GM19395 (cell line): Measurements from ENCODE around the gene NCAPG2.

Experiments
- ATAC-seq: cut with Tn5 transposase; IDR thresholded peaks from one replicate; pipeline ENCODE4 v1.9.1; 2021; ENCODE audit warnings: mild to moderate bottlenecking, moderate library complexity; ENCODE audit not compliant: unreplicated experiment

Gene NCAPG2

GRCh38 chr7:158733775-158734494 lies 29.3 kb upstream of the NCAPG2 start:
- ATAC-seq: no peak

GRCh38 chr7:158733220-158733519 lies 28.6 kb upstream of the NCAPG2 start:
- ATAC-seq: no peak

GRCh38 chr7:158732494-158733219 lies 28.1 kb upstream of the NCAPG2 start:
- no peak for ATAC-seq

- no peak for ATAC-seq
Observed at GRCh38 chr7:158731761-158732160, 27.2 kb upstream of the NCAPG2 start.

GRCh38 chr7:158730383-158731346 lies 26.1 kb upstream of the NCAPG2 start:
- ATAC-seq: no peak

GRCh38 chr7:158729646-158730382 lies 25.2 kb upstream of the NCAPG2 start:
- ATAC-seq: no peak

- ATAC-seq: no peak
Observed at GRCh38 chr7:158728911-158729645, 24.5 kb upstream of the NCAPG2 start.

GRCh38 chr7:158727690-158728089 lies 23.1 kb upstream of the NCAPG2 start:
- no peak for ATAC-seq

GRCh38 chr7:158726277-158726807 lies 21.7 kb upstream of the NCAPG2 start:
- ATAC-seq: no peak

- no peak for ATAC-seq
Observed at GRCh38 chr7:158725506-158725800, 20.8 kb upstream of the NCAPG2 start.

GRCh38 chr7:158724658-158725505 lies 20.3 kb upstream of the NCAPG2 start:
- ATAC-seq: no peak

- ATAC-seq: no peak
Observed at GRCh38 chr7:158723714-158724385, 19.2 kb upstream of the NCAPG2 start.

GRCh38 chr7:158723266-158723665 lies 18.7 kb upstream of the NCAPG2 start:
- ATAC-seq: no peak

GRCh38 chr7:158722574-158723237 lies 18.1 kb upstream of the NCAPG2 start:
- no peak for ATAC-seq

- no peak for ATAC-seq
Observed at GRCh38 chr7:158720112-158720511, 15.5 kb upstream of the NCAPG2 start.

- no peak for ATAC-seq
Observed at GRCh38 chr7:158716802-158717201, 12.2 kb upstream of the NCAPG2 start.

- no peak for ATAC-seq
Observed at GRCh38 chr7:158710651-158711102, 6.1 kb upstream of the NCAPG2 start.

- no peak for ATAC-seq
Observed at GRCh38 chr7:158707610-158708009, 3.0 kb upstream of the NCAPG2 start.
